IMR-90 (cell line): ENCODE data around the gene LCN10.

ENCODE experiments used
- CTCF ChIP-seq: conservative IDR thresholded peaks from 2 replicates; pipeline ENCODE4 v1.5.1; 2012; ENCODE audit warnings: mild to moderate bottlenecking, low read depth, low read length, improper control_type of control experiment
- MAFK ChIP-seq: IDR thresholded peaks from 2 replicates; pipeline ENCODE4 v1.6.1; 2012; ENCODE audit warnings: low read depth, low read length, improper control_type of control experiment
- MAZ ChIP-seq: IDR thresholded peaks from 2 replicates; pipeline ENCODE4 v1.6.1; 2012; ENCODE audit warnings: low read depth, mild to moderate bottlenecking, low read length, improper control_type of control experiment, moderate library complexity, borderline replicate concordance
- MXI1 ChIP-seq: IDR thresholded peaks from 2 replicates; pipeline ENCODE4 v1.6.1; 2012; ENCODE audit warnings: low read depth, mild to moderate bottlenecking, low read length, moderate library complexity, borderline replicate concordance
- NFE2L2 ChIP-seq: fragments of 150-350 bp; IDR thresholded peaks from 2 replicates; pipeline ENCODE4 v1.6.1; 2016; ENCODE audit warnings: low read depth, mild to moderate bottlenecking, low read length
- POLR2A ChIP-seq: IDR thresholded peaks from 2 replicates; pipeline ENCODE4 v1.6.1; 2012; ENCODE audit warnings: mild to moderate bottlenecking, low read depth, low read length
- RAD21 ChIP-seq: IDR thresholded peaks from 2 replicates; pipeline ENCODE4 v1.6.1; 2012; ENCODE audit warnings: low read length, improper control_type of control experiment
- RCOR1 ChIP-seq: IDR thresholded peaks from 2 replicates; pipeline ENCODE4 v1.6.1; 2012; ENCODE audit warnings: mild to moderate bottlenecking, low read length, improper control_type of control experiment; ENCODE audit not compliant: insufficient replicate concordance
- USF2 ChIP-seq: fragments of 150-350 bp; IDR thresholded peaks from 2 replicates; pipeline ENCODE4 v1.6.1; 2017; ENCODE audit warnings: mild to moderate bottlenecking, antibody characterized with exemption, low read length, low read depth

DNA sequence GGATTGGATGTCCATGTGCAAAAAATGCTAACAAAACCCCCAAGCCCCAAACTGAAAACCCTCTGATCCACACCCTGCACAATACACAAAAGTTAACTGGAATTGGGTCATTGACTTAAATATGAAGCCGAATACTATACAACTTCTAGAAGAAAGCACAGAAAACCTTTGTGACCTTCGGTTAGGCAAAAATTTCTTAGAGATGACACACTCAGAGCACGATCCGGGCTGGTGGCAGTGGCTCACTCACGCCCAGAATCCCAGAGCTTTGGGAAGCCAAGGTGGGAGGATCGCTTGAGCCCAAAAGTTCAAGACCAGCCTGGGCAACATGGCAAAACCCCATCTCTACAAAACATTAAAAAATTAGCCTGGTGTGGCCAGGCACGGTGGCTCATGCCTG lies 32.2 kb downstream of the LCN10 start:
- TF ChIP-seq POLR2A (no peak), CTCF (no peak), NFE2L2 (no peak), RCOR1 (no peak), MAFK (no peak), MAZ (no peak), RAD21 (no peak), USF2 (no peak), MXI1 (no peak)
